Bronchial epithelial cell (primary cell): ENCODE results near the gene APOC4. TPM values are rescaled to one million over a fixed set of nuclear protein-coding genes. Genes with fewer than 3 reads are reported as not detected.

Experiments used
- DNase-seq: peaks from one replicate; pipeline ENCODE4 v3.0.0-alpha.2; 2010; ENCODE audit warnings: low read depth
- FAIRE-seq: peaks from 2 replicates; lab custom pipeline; 2011; peaks lifted over from hg19 to GRCh38; lab: Jason Lieb, UNC
- H3K27me3 ChIP-seq: 2 replicates; pipeline ENCODE4 v1.5.1; 2011; ENCODE audit warnings: low read length; ENCODE audit not compliant: control insufficient read depth, insufficient read depth
- H3K36me3 ChIP-seq: 2 replicates; pipeline ENCODE4 v1.5.1; 2011; ENCODE audit warnings: low read length; ENCODE audit not compliant: control insufficient read depth, insufficient read depth
- H3K4me3 ChIP-seq: 2 replicates; pipeline ENCODE4 v1.5.1; 2011; ENCODE audit warnings: mild to moderate bottlenecking, low read depth, low read length, control low read depth
- CTCF ChIP-seq: IDR thresholded peaks from 2 replicates; pipeline ENCODE4 v1.5.1; 2011; ENCODE audit warnings: mild to moderate bottlenecking, moderate library complexity, low read length, control low read depth, inconsistent platforms; ENCODE audit not compliant: insufficient read depth, severe bottlenecking
- total RNA-seq: library from RNA; depleted of rRNA; stranded (reverse); fragments of >200 nt; gene quantifications from 2 replicates; pipeline ENCODE4 v1.2.1, GENCODE V29; 2014

Gene APOC4
- total RNA-seq, 1 donor from 2014 or later = not detected

- no peak for TF ChIP-seq CTCF
- FAIRE-seq (no peak), DNase-seq (no peak)
- peaks cover 2% of the 10 kb centered on the region for H3K27me3 ChIP-seq
- H3K36me3 ChIP-seq = no peaks in the 10 kb centered on the region
- H3K4me3 ChIP-seq = no peak overlapping the region
These were observed 14.3 kb upstream of the APOC4 start for GRCh38 chr19:44927746-44928145.

- Histone ChIP-seq H3K27me3 (peaks cover 2% of the 10 kb centered on the region), H3K4me3 (no peak overlapping the region), H3K36me3 (no peaks in the 10 kb centered on the region)
- no peak for DNase-seq
- TF ChIP-seq CTCF = no peak
- FAIRE-seq = no peak
These were observed 11.9 kb upstream of the APOC4 start for GRCh38 chr19:44930088-44930487.

DNA sequence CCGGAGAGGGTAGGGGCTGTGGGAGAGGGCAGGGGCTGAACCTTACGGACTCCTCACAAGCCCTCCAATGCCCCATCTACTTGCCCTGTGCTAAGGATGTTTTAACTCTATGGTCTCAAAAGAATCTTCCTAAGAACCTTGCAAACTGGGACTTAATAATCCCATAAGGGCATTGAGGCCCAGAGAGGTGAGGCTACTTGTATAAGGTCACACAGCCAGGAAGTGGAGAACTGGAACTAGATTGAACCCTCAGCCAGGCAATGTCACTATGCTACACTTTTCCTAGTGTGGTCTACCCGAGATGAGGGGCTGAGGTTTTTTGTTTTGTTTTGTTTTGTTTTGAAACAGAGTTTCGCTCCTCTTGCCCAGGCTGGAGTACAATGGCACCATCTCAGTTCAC, 10.5 kb upstream of the APOC4 start:
- TF ChIP-seq CTCF = no peak
- Histone ChIP-seq H3K36me3 (no peaks in the 10 kb centered on the region), H3K4me3 (no peak overlapping the region), H3K27me3 (peaks cover 2% of the 10 kb centered on the region)
- DNase-seq (no peak), FAIRE-seq (no peak)

- Histone ChIP-seq H3K36me3 (no peaks in the 10 kb centered on the region), H3K4me3 (no peak overlapping the region), H3K27me3 (no peaks in the 10 kb centered on the region)
- FAIRE-seq (no peak), DNase-seq (no peak)
- TF ChIP-seq CTCF = no peak
These were observed 2.4 kb upstream of the APOC4 start for GRCh38 chr19:44939668-44940067.

DNA sequence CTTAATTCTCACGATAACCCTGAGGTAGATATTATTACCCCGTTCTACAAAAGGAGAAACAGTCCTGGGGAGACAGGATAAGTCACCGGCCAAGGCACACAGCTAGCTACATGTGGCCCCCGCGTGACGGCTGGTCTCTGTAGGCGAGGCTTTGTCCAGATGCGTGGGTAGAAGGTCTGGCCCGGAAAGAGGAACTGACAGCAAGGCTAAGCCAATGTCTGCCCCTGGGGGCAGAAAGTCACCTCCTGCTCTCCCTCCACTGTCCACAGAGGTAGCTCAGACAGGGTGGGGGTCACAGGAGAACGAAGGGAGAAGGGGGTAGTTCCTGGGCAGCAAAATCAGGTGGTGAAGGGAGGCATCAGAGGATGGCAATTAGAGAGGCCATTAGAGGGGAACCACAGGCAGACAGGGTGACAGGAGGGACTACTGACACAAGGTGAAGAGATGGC, 1.8 kb downstream of the APOC4 start:
- DNase-seq (no peak), FAIRE-seq (no peak)
- TF ChIP-seq CTCF = no peak
- Histone ChIP-seq H3K27me3 (no peaks in the 10 kb centered on the region), H3K36me3 (no peaks in the 10 kb centered on the region), H3K4me3 (no peak overlapping the region)

DNA sequence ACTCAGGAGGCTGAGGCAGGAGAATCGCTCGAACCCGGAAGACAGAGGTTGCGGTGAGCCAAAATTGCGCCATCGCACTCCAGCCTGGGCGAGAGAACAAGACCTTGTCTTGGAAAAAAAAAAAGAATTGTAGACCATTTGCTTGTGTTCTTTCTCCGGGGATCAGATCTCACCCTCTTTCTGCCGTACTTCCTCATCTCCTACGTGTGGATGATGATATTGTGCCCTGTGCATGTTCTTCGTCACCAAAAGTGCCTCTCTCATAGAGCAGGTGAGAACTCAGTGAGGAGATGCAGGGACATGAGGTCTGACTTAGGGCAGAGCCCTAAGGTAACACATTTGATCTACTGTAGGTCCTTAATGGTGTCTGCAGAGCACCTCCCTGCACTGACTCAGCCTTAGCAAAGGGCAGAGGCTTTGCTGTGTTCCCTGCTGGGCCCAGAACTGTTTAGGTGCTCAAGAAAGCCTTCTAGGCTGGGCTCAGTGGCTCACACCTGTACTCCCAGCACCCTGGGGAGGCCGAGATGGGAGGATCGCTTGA, 5.1 kb downstream of the APOC4 start:
- no peak for TF ChIP-seq CTCF
- no peak for DNase-seq
- H3K4me3 ChIP-seq = no peak overlapping the region
- no peaks in the 10 kb centered on the region for H3K36me3 ChIP-seq
- no peaks in the 10 kb centered on the region for H3K27me3 ChIP-seq
- no peak for FAIRE-seq
